IMR-90 (cell line): ENCODE results near the gene ZNF467.

ENCODE experiments used
- BHLHE40 ChIP-seq: fragments of 150-350 bp; IDR thresholded peaks from 2 replicates; pipeline ENCODE4 v1.6.1; 2016; ENCODE audit warnings: mild to moderate bottlenecking, low read depth, low read length
- CEBPB ChIP-seq: IDR thresholded peaks from 2 replicates; pipeline ENCODE4 v1.6.1; 2012; ENCODE audit warnings: low read depth, low read length, improper control_type of control experiment
- FOS ChIP-seq: fragments of 150-350 bp; IDR thresholded peaks from 2 replicates; pipeline ENCODE4 v1.6.1; 2016; ENCODE audit warnings: low read depth, low read length
- MAFK ChIP-seq: IDR thresholded peaks from 2 replicates; pipeline ENCODE4 v1.6.1; 2012; ENCODE audit warnings: low read depth, low read length, improper control_type of control experiment
- MAZ ChIP-seq: IDR thresholded peaks from 2 replicates; pipeline ENCODE4 v1.6.1; 2012; ENCODE audit warnings: low read depth, mild to moderate bottlenecking, low read length, improper control_type of control experiment, moderate library complexity, borderline replicate concordance
- MXI1 ChIP-seq: IDR thresholded peaks from 2 replicates; pipeline ENCODE4 v1.6.1; 2012; ENCODE audit warnings: low read depth, mild to moderate bottlenecking, low read length, moderate library complexity, borderline replicate concordance
- POLR2A ChIP-seq: IDR thresholded peaks from 2 replicates; pipeline ENCODE4 v1.6.1; 2012; ENCODE audit warnings: mild to moderate bottlenecking, low read depth, low read length
- RAD21 ChIP-seq: IDR thresholded peaks from 2 replicates; pipeline ENCODE4 v1.6.1; 2012; ENCODE audit warnings: low read length, improper control_type of control experiment
- RCOR1 ChIP-seq: IDR thresholded peaks from 2 replicates; pipeline ENCODE4 v1.6.1; 2012; ENCODE audit warnings: mild to moderate bottlenecking, low read length, improper control_type of control experiment; ENCODE audit not compliant: insufficient replicate concordance
- RFX5 ChIP-seq: IDR thresholded peaks from 2 replicates; pipeline ENCODE4 v1.8.0; 2012; ENCODE audit warnings: low read depth, mild to moderate bottlenecking, low read length, moderate library complexity
- SMC3 ChIP-seq: fragments of 150-350 bp; IDR thresholded peaks from 2 replicates; pipeline ENCODE4 v1.6.1; 2016; ENCODE audit warnings: low read depth, mild to moderate bottlenecking, antibody characterized with exemption, low read length, moderate library complexity
- TF ChIP-seq, protein P1 (sequence below): conservative IDR thresholded peaks from 2 replicates; pipeline ENCODE4 v1.5.1; 2012; ENCODE audit warnings: mild to moderate bottlenecking, low read depth, low read length, improper control_type of control experiment
- TF ChIP-seq, protein P2 (sequence below): fragments of 150-350 bp; IDR thresholded peaks from 2 replicates; pipeline ENCODE4 v1.6.1; 2016; ENCODE audit warnings: low read depth, mild to moderate bottlenecking, low read length, moderate library complexity, borderline replicate concordance
- TF ChIP-seq, protein P3 (sequence below): fragments of 150-350 bp; IDR thresholded peaks from 2 replicates; pipeline ENCODE4 v1.6.1; 2017; ENCODE audit warnings: mild to moderate bottlenecking, antibody characterized with exemption, low read length, low read depth

DNA sequence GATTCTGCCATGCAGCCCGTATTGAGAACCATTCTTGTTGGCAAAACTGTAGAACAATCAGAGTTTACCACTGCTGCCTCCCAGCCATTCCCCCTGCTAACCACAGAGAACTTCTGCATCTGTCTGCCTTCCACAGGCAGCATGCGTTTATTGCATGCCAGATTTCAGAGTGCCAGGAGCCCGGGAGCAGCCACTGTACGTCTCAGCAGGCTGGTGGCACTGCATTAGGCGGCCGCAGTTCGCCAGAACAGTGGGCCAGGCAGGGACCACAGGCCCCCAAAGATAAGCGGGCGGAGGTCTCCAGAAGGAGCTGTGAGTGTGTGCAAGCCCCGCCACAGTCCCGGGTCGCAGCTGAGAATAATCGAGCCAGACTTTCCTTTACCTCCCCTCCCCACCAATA, 31.8 kb downstream of the ZNF467 start:
- TF ChIP-seq MAZ = no peak
- TF ChIP-seq, protein P1, sequence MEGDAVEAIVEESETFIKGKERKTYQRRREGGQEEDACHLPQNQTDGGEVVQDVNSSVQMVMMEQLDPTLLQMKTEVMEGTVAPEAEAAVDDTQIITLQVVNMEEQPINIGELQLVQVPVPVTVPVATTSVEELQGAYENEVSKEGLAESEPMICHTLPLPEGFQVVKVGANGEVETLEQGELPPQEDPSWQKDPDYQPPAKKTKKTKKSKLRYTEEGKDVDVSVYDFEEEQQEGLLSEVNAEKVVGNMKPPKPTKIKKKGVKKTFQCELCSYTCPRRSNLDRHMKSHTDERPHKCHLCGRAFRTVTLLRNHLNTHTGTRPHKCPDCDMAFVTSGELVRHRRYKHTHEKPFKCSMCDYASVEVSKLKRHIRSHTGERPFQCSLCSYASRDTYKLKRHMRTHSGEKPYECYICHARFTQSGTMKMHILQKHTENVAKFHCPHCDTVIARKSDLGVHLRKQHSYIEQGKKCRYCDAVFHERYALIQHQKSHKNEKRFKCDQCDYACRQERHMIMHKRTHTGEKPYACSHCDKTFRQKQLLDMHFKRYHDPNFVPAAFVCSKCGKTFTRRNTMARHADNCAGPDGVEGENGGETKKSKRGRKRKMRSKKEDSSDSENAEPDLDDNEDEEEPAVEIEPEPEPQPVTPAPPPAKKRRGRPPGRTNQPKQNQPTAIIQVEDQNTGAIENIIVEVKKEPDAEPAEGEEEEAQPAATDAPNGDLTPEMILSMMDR = no peak
- no peak for TF ChIP-seq POLR2A
- no peak for TF ChIP-seq RAD21
- TF ChIP-seq SMC3 = no peak
- TF ChIP-seq CEBPB = no peak
- no peak for TF ChIP-seq FOS
- TF ChIP-seq BHLHE40 = no peak
- TF ChIP-seq RCOR1 = no peak
- no peak for TF ChIP-seq MXI1
- TF ChIP-seq, protein P2, sequence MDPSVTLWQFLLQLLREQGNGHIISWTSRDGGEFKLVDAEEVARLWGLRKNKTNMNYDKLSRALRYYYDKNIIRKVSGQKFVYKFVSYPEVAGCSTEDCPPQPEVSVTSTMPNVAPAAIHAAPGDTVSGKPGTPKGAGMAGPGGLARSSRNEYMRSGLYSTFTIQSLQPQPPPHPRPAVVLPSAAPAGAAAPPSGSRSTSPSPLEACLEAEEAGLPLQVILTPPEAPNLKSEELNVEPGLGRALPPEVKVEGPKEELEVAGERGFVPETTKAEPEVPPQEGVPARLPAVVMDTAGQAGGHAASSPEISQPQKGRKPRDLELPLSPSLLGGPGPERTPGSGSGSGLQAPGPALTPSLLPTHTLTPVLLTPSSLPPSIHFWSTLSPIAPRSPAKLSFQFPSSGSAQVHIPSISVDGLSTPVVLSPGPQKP = no peak
- no peak for TF ChIP-seq RFX5
- TF ChIP-seq, protein P3, sequence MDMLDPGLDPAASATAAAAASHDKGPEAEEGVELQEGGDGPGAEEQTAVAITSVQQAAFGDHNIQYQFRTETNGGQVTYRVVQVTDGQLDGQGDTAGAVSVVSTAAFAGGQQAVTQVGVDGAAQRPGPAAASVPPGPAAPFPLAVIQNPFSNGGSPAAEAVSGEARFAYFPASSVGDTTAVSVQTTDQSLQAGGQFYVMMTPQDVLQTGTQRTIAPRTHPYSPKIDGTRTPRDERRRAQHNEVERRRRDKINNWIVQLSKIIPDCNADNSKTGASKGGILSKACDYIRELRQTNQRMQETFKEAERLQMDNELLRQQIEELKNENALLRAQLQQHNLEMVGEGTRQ = no peak
- TF ChIP-seq MAFK = no peak
